ENCODE results near the gene BAZ1A.

BAZ1A gene

DNA sequence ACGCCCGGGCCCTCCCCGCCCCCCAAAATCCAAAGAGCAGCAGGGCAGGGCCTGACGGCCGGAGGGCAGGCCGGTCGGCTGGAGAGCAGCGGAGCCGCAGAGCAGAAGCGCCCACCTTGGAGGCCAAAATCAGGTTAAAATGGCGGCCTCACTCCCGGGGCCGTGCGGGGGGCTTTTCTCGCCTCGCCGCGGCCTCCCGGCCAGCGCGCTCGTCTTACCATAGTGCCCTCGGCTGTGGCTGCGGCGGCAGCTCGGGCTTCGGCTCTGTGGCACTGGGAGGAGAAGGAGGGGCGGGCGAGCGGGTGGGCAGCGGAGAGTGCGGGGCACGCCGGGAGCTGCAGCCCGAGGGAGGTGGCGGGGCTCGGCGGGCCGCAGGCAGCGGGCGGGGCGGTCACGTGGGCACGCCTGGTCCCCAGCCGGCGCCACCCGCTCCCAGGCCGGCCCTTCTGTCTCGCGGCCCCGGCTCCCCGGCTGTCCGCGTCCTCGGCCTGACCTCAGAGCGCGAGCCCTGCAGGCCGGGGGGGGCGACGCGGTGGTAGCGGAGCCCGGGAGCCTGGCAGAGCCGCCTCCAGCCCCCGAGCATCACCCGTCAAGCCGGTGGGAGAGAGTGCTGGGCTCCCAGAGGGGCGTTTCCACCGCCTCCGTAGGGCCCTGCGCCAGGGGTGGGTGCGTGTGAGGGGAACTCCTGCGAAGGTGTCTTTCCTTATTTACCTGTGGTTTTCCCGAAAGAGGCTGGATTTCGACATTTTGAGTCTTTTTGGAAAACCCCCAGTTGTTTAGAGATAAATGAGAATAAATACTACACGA lies 160.6 kb downstream of the BAZ1A start, which contains the start of gene CFL2:
Gene CFL2, minus strand, starts transcription at position 274 of the 807 bp plus-strand sequence. Its CDS starts 53 bp downstream, at position 221.
- DNase-seq: peak; percentile 12 to 54

DNA sequence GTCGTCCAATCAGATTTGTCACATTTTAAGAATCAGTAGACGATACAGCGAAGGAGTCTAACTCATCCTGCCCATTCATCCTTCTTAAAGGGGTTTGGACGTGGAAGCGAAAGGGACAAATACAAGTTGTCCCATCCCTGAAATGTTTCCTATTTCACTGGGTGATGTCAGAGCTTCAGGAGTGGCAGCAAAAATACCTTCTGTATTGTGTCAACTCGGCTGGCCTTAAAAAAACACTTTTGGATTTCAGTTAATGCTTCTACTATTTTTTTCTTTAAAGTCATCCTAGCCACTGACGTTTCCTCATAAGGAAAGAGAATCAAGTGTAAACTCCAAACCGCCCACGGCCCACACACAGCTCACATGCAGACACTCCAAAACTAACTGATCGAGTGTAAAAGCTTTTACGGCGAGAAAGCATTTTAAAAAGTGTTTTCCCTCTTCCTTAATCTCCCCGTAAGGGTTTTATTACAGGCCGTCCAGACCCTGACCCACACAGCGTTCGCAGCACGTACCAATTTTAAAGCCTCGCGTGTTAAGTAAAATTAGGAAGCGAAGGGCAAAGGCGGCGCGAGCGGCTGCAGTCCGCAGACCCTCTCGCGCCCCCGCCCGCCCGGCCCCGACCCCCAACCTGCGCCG lies 161.4 kb downstream of the BAZ1A start:
- DNase-seq: no peak

DNA sequence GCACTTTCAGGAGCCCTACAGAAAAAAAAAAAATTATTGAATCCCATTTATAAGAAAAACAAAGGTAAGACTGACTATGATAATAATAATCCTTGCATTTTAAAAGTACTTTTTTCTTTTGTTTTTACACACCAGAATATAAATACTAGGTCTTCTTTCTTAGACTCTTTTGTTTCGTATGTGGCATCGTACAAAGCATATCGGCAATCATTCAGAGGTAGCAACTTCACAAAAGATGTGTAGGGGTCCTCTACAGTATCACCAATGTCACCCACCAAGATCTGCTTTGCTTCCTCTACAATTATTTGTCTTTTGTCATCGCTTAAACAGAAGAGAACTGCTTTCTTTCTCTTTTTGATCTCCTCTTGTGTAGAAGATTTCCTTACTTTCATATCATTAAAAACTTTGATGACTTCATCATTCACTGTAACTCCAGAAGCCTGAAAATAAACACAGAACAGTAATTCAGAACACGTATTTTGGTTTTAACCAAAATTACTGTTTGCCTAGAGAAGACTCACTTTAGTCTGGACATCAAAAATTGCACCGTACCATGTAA lies 162.0 kb downstream of the BAZ1A start:
- DNase-seq: no peak

DNA sequence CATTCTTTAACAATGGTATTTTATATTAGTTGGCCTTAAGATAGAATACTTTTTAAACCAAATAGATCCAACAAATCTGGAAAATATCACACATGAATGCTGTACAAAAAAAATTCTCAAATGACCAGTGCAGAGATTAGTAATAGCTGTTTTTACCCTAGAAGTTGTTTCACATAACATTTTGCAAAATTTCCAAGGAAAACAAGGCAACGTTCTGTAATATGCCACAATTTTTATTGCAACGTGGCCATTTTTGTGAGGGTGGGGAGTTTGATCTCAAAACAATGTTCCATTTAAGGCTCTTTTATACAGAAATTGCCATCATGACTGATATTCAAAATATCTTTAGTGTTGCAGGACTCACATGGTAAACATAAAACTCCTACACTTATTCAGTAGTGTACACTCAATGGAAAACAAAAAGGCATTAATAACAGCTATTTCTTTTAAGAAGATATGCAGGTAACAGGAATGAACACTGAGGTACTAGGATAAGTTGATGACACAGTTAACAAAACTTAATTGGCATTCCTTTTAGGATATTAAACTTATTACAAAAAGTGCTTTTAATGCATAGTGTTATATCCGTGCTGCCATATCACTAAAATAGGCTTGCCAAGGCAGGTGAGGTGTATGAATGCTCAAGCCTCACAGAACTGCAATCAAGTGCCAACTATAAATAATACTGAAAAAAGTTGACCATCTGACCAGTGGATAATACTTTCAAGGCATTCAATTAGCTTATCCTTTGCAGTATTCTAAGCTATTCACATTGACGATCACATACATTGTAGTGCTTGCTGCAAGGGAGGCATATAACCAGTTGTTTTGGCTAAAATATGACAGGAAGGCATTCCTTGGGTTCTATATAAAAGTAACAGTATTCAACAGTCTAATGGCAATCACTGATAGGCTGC lies 163.1 kb downstream of the BAZ1A start:
- no peak for DNase-seq

DNA sequence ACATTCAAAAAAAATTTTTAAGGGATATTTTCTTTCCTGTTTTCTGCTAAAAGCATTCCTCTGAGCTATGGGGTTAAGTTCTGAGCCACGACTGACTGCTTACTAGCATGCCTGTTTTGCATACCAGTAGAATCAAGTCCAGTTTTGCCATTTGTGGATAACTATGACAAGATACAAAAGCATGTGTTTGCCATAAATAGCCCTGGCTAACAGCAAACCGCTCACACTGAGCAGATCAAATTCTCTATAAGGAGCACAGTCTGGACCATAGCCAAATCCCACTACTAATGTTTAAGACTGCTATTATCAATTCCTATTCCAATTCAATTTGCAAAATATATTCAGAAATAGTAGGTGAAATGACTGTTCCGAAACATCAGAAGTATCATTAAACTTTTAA lies 164.0 kb downstream of the BAZ1A start:
- peak; percentile 13 to 17 for DNase-seq

DNA sequence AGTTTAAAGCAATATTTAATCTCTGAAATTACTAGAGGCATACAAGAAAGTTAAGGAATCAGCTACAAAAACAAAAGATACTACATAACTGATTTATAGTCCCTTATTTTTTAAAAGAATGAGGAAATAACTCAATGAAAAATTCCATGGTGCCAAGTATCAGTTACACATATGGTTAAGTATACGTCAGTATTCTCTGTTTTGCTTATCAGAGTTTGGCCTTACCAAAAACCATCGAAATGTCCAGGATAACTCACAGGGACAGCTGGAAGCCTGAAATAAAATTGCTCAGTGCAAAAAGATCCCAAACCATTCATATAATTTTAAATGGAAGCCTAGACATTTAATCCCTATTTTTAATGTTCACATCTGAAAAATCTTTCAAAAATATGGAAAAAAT lies 164.4 kb downstream of the BAZ1A start:
- no peak for DNase-seq

DNA sequence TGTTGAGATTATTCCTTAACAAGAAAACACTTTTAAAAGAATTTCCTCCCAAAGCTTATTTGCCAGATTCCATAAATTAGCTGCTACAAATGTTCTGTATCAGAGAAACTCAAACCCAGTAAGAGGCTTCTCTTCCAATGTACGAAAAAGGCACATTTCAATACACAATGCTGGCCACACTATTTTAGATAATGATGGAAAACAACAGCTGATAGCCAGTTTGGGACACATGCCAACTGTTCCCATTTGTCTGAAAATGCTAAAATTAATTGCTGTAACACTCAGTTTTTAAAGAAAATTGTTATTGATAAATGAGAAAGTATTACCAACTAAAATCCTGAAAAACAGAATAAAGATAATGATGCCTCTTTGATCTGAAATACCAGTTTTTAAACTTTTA lies 165.2 kb downstream of the BAZ1A start:
- DNase-seq: no peak

DNA sequence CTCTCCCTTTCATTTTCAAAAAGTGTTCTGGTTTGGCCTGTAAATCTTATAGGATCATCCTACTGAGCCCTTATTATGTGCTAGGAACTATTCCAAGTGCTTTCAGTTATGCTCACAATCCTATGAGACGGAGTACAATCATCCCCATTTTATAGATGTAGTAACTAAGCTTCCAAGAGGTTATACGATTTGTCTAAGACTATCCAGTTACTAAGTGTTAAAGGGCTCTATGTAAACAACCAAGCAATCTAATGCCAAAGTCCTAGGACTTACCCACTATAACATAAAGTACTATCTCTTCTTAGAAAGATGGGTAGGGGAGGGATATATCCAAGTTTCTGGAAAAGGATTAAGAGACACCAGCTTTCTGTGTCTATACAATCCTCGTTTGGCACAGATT lies 167.4 kb downstream of the BAZ1A start:
- no peak for DNase-seq

All from cerebellar nuclear complex (tissue), 1 donor.